AG04449 (cell line): Measurements from ENCODE around the gene CFAP57.

ENCODE experiments used
- CTCF ChIA-PET: fragments of 350-600 bp; formaldehyde crosslinking; extraction: SDS; loops from one replicate; lab custom pipeline; 2021; ENCODE audit warnings: antibody characterized with exemption; lab: Yijun Ruan, JAX
- POLR2A ChIA-PET: fragments of 400-600, 350-600 bp; formaldehyde crosslinking; extraction: SDS; loops from one replicate; lab custom pipeline; 2020; ENCODE audit warnings: antibody characterized with exemption, inconsistent platforms; lab: Yijun Ruan, JAX
- DNase-seq: peaks from one replicate; pipeline ENCODE4 v3.0.0-alpha.2; 2010; ENCODE audit warnings: low read depth, low spot score
- H3K4me3 ChIP-seq: 2 replicates; pipeline ENCODE4 v1.5.1; 2011; ENCODE audit warnings: low read depth, mild to moderate bottlenecking, control low read depth, low read length
- CTCF ChIP-seq: IDR thresholded peaks from one replicate; pipeline ENCODE4 v1.5.1; 2011; ENCODE audit warnings: mild to moderate bottlenecking, moderate library complexity, low read length, control low read depth, inconsistent platforms; ENCODE audit not compliant: insufficient read depth; ENCODE audit errors: missing control alignments

CFAP57 gene

GRCh38 chr1:43253173-43253572 is 81.0 kb downstream of the CFAP57 start:
- CTCF ChIA-PET: interaction anchor here (1.3 kb wide), 1 partner anchor 26 kb away, joined by 3 read pairs; no protein-coding TSS in a partner anchor
- no peak overlapping the region for H3K4me3 ChIP-seq
- DNase-seq: no peak
- no peak for TF ChIP-seq CTCF
- POLR2A ChIA-PET: no interaction called here

- ChIA-PET POLR2A (no interaction called here), CTCF (no interaction called here)
- TF ChIP-seq CTCF: no peak
- no peak for DNase-seq
- H3K4me3 ChIP-seq: no peak overlapping the region
Observed at GRCh38 chr1:43253876-43254275, 81.7 kb downstream of the CFAP57 start.

GRCh38 chr1:43255438-43256210 is 83.5 kb downstream of the CFAP57 start:
- no peak for TF ChIP-seq CTCF
- ChIA-PET POLR2A (no interaction called here), CTCF (no interaction called here)
- no peak overlapping the region for H3K4me3 ChIP-seq
- no peak for DNase-seq

GRCh38 chr1:43256675-43257570 is 84.8 kb downstream of the CFAP57 start:
- no peak for DNase-seq
- no peak overlapping the region for H3K4me3 ChIP-seq
- TF ChIP-seq CTCF: no peak
- ChIA-PET POLR2A (no interaction called here), CTCF (no interaction called here)

GRCh38 chr1:43258370-43258769 is 86.2 kb downstream of the CFAP57 start:
- ChIA-PET POLR2A (no interaction called here), CTCF (interaction anchor here (1.3 kb wide), 1 partner anchor 21 kb away, joined by 6 read pairs; no protein-coding TSS in a partner anchor)
- no peak for TF ChIP-seq CTCF
- no peak for DNase-seq
- H3K4me3 ChIP-seq: no peak overlapping the region

GRCh38 chr1:43265431-43265830 is 93.3 kb downstream of the CFAP57 start:
- ChIA-PET POLR2A (no interaction called here), CTCF (no interaction called here)
- TF ChIP-seq CTCF: no peak
- DNase-seq: no peak
- no peak overlapping the region for H3K4me3 ChIP-seq
